H1 (cell line): ENCODE measurements around the gene BCL11A. TPM values are rescaled to one million over a fixed set of nuclear protein-coding genes. Genes with fewer than 3 reads are reported as not detected.

Experiments used
- JUN ChIP-seq: IDR thresholded peaks from 2 replicates; pipeline ENCODE4 v1.6.1; 2011; ENCODE audit warnings: low read depth, mild to moderate bottlenecking, improper control_type of control experiment, low read length
- polyA plus RNA-seq, 7 experiments: library from polyadenylated mRNA; depleted of rRNA in 3 of 7; stranded (reverse) in 5 of 7; unstranded in 2 of 7; fragments of >200 nt in 5 of 7; fragments of 200-250 nt in 2 of 7; gene quantifications; 1 replicate in 5 of 7; 2 replicates in 1 of 7; 4 replicates in 1 of 7; pipeline versions ENCODE4 v1.2.1 to v1.2.3, GENCODE V29; 2011 to 2013; ENCODE audit warnings: missing spikeins in 2 of 7, mixed read lengths in 2 of 7
- total RNA-seq: library from RNA; stranded (reverse); fragmentation: NEBNext Ultra II Directional; extraction: Animal tissue kit (Norgen Biotek cat#: 25700); gene quantifications from 2 replicates; pipeline ENCODE4 v1.2.1, GENCODE V29; 2021

The BCL11A gene
- total and polyA plus RNA-seq, 2 of the 8 experiments (the other 6 are each of a cell fraction or from before 2014, with no cell fraction given): 11.9 to 59.3 TPM

DNA sequence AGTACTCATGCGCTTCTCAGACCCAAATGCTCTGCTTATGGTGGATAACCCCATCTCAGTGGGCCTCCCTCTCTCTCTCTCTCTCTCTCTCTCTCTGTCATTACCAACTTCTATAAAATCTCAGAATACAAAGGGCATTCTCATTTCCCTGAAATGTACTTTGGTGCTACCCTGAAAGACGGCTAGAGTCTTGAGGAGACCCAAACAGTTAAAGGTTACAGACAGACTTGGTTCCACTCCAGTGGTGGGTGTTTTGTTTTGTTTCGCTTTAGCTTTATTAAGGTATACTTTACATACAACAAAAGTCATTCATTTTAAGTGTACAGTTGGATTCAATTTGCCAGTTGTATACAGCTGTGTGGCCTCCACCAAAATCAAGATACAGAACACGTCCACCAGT is 60.9 kb downstream of the BCL11A start (continued):
- no peak for TF ChIP-seq JUN
- TF ChIP-seq, all 59 proteins: peak for 0
